Calu3 (cell line): Measurements from ENCODE around the gene PPP1R13B. TPM values are rescaled to one million over a fixed set of nuclear protein-coding genes. Genes with fewer than 3 reads are reported as not detected.

Experiments used
- BruUV-seq: library from RNA; stranded (reverse); fragments of 400-500 nt; replicated peaks from 2 replicates; lab custom pipeline; 2021; lab: Mats Ljungman, UMichigan
- CTCF ChIA-PET: fragments of 300-600 bp; sonication (Branson Sonifier 250); formaldehyde crosslinking; loops from one replicate; lab custom pipeline; 2022; ENCODE audit warnings: antibody characterized with exemption; lab: Charles Lee
- DNase-seq: peaks from one replicate; pipeline ENCODE4 v3.0.0; 2022
- H3K27ac Mint-ChIP-seq: one replicate; pipeline ENCODE4 v1.8.0; 2022; ENCODE audit warnings: mixed read lengths; ENCODE audit not compliant: unreplicated experiment
- H3K27me3 Mint-ChIP-seq: one replicate; pipeline ENCODE4 v1.8.0; 2022; ENCODE audit warnings: mixed read lengths; ENCODE audit not compliant: unreplicated experiment
- H3K36me3 Mint-ChIP-seq: one replicate; pipeline ENCODE4 v1.8.0; 2022; ENCODE audit warnings: mild to moderate bottlenecking, moderate library complexity, mixed read lengths; ENCODE audit not compliant: insufficient read depth, unreplicated experiment
- H3K4me1 Mint-ChIP-seq: one replicate; pipeline ENCODE4 v1.8.0; 2022; ENCODE audit warnings: mild to moderate bottlenecking, low read depth, mixed read lengths; ENCODE audit not compliant: unreplicated experiment
- H3K4me3 Mint-ChIP-seq: one replicate; pipeline ENCODE4 v1.8.0; 2022; ENCODE audit warnings: mild to moderate bottlenecking, low read depth, moderate library complexity, mixed read lengths; ENCODE audit not compliant: unreplicated experiment
- H3K9me3 Mint-ChIP-seq: one replicate; pipeline ENCODE4 v1.8.0; 2022; ENCODE audit warnings: low read depth, mixed read lengths; ENCODE audit not compliant: unreplicated experiment
- CTCF ChIP-seq: fragments of 200-600 bp; IDR thresholded peaks from one replicate; pipeline ENCODE4 v1.8.0; 2022; ENCODE audit warnings: antibody characterized with exemption; ENCODE audit not compliant: unreplicated experiment
- intact Hi-C: fragments of 100-400 bp; cut with micrococcal nuclease; formaldehyde crosslinking; loops from one replicate; pipeline ENCODE4 v1.10.0; 2022; ENCODE audit not compliant: unreplicated experiment
- total RNA-seq: library from RNA; stranded (reverse); gene quantifications from 2 replicates; pipeline ENCODE4 v1.2.3, GENCODE V29; 2022

The PPP1R13B gene
- total RNA-seq, 1 experiment from 2014 or later = 27.7 TPM

- H3K27me3 Mint-ChIP-seq = no peaks in the 10 kb centered on the region
- H3K4me1 Mint-ChIP-seq = peaks cover 9% of the 10 kb centered on the region
- no peak for TF ChIP-seq CTCF
- H3K27ac Mint-ChIP-seq = no peak overlapping the region
- CTCF ChIA-PET = no interaction called here
- intact Hi-C loops = no loop called here
- no peak for DNase-seq
- H3K4me3 Mint-ChIP-seq = no peak overlapping the region
- BruUV-seq = no TSS peak
- no peaks in the 10 kb centered on the region for H3K9me3 Mint-ChIP-seq
- H3K36me3 Mint-ChIP-seq = no peaks in the 10 kb centered on the region
These were observed 12.4 kb downstream of the PPP1R13B start for GRCh38 chr14:103834956-103835355.

- Mint-ChIP-seq H3K4me1 (peaks cover 10% of the 10 kb centered on the region), H3K27ac (no peak overlapping the region), H3K9me3 (no peaks in the 10 kb centered on the region), H3K4me3 (no peak overlapping the region), H3K36me3 (no peaks in the 10 kb centered on the region), H3K27me3 (no peaks in the 10 kb centered on the region)
- intact Hi-C loops = no loop called here
- BruUV-seq = no TSS peak
- no peak for DNase-seq
- CTCF ChIA-PET = no interaction called here
- TF ChIP-seq CTCF = no peak
These were observed 13.7 kb downstream of the PPP1R13B start for GRCh38 chr14:103833711-103834110.

GRCh38 chr14:103832046-103832445, 15.3 kb downstream of the PPP1R13B start:
- no peak for TF ChIP-seq CTCF
- Mint-ChIP-seq H3K4me3 (no peak overlapping the region), H3K27ac (no peak overlapping the region), H3K36me3 (no peaks in the 10 kb centered on the region), H3K4me1 (peaks cover 17% of the 10 kb centered on the region), H3K27me3 (no peaks in the 10 kb centered on the region), H3K9me3 (no peaks in the 10 kb centered on the region)
- CTCF ChIA-PET = interaction anchor here (0.6 to 0.7 kb wide), 3 partner anchors 20 to 239 kb away, joined by 3 to 4 read pairs (median 4); no protein-coding TSS in a partner anchor
- intact Hi-C loops = no loop called here
- no TSS peak for BruUV-seq
- DNase-seq = no peak

GRCh38 chr14:103830511-103831270, 16.7 kb downstream of the PPP1R13B start:
- no peaks in the 10 kb centered on the region for H3K9me3 Mint-ChIP-seq
- H3K4me1 Mint-ChIP-seq = peaks cover 26% of the 10 kb centered on the region
- no TSS peak for BruUV-seq
- intact Hi-C loops = no loop called here
- no peaks in the 10 kb centered on the region for H3K36me3 Mint-ChIP-seq
- TF ChIP-seq CTCF = no peak
- H3K27ac Mint-ChIP-seq = no peak overlapping the region
- CTCF ChIA-PET = no interaction called here
- H3K27me3 Mint-ChIP-seq = no peaks in the 10 kb centered on the region
- no peak overlapping the region for H3K4me3 Mint-ChIP-seq
- DNase-seq = no peak
